HG03097 (cell line): ENCODE data around the gene LMNA.
"Not testable (repeated sequence)": the region's sequence is repeated elsewhere in the genome, so short reads cannot be mapped to it uniquely, and the experiment has no call there.

Source experiments
- ATAC-seq: cut with Tn5 transposase; IDR thresholded peaks from one replicate; pipeline ENCODE4 v1.9.1; 2021; ENCODE audit not compliant: unreplicated experiment, low FRiP score

The LMNA gene

DNA sequence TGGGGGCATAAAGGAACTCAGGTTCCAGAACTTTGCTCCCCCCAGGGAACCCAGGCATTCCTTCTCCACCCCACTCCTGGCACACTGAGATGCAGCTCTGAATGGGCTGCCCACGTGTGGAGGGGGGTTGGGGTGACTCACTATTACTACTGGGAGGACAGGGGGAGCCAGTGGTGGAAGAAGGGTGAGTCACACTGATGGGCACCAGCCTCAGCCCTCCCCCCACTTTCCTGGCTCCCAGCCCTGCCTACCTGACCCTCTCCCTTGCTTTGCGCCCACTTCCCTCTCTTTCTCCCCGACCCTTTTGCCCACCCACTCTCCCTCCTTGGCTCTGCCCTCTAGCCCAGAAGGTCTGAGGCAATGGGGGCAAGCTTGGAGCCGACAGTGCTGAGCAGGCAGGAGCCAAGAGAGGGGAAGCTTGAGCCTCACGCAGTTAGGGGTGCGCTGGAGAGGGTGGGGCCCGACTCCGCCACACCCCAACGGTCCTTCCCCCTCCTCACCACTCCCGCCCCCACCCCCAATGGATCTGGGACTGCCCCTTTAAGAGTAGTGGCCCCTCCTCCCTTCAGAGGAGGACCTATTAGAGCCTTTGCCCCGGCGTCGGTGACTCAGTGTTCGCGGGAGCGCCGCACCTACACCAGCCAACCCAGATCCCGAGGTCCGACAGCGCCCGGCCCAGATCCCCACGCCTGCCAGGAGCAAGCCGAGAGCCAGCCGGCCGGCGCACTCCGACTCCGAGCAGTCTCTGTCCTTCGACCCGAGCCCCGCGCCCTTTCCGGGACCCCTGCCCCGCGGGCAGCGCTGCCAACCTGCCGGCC is at the start of gene LMNA:
LMNA (plus strand) TSS at position 611 of the 818 bp plus-strand sequence. CDS start 208 bp downstream, outside the sequence.
- ATAC-seq = no peak

DNA sequence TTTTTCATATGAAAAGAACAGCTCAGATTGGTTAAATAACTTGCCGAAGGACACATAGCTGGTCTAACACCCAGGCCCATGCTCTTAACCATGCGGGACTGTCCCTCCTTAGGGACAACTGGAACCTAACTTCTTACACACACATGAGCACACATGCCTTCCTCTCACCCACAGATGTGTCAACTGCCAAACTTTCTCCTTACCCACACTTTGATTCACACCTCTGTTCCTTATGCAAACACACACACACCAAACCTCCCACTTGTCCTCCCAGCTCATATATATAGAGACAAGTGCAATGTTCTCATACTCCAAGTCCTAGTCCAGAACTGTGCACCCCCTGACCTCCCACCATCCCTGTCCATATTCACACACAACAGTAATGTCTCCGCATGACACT is 49.3 kb upstream of the LMNA start:
- no peak for ATAC-seq

DNA sequence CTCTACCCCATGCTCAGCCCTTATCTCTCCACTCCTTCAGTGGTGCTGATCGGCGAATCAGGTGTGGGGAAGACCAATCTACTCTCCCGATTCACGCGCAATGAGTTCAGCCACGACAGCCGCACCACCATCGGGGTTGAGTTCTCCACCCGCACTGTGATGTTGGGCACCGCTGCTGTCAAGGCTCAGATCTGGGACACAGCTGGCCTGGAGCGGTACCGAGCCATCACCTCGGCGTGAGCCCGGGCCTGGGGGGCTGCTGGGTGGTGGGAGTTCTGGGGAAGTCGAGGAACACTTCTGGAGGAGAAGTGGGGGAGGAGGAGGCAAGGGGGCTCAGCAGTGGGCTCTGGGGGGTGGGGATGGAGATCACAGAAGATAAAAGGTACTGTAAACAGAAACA is 48.6 kb upstream of the LMNA start:
- ATAC-seq = no peak

DNA sequence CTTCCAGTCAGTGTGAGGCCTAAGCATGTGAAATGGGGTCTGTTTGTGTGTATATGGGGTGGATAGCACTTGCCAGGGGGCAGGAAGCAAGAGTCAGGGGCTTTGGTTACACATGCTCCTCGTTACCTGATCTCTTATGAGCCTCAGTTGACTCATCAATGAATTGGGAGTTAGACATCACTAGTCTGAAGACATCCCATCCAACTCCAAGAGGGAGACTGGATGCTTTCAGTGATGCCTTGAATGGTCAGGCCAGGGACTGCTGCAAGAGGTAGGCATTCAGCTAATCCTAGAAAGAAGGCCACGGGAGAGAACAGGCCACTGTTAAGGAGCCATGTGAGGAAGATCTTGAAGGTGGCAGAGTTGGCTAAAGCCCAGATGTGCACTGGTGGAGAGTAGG is 47.2 kb upstream of the LMNA start:
- ATAC-seq = no peak

DNA sequence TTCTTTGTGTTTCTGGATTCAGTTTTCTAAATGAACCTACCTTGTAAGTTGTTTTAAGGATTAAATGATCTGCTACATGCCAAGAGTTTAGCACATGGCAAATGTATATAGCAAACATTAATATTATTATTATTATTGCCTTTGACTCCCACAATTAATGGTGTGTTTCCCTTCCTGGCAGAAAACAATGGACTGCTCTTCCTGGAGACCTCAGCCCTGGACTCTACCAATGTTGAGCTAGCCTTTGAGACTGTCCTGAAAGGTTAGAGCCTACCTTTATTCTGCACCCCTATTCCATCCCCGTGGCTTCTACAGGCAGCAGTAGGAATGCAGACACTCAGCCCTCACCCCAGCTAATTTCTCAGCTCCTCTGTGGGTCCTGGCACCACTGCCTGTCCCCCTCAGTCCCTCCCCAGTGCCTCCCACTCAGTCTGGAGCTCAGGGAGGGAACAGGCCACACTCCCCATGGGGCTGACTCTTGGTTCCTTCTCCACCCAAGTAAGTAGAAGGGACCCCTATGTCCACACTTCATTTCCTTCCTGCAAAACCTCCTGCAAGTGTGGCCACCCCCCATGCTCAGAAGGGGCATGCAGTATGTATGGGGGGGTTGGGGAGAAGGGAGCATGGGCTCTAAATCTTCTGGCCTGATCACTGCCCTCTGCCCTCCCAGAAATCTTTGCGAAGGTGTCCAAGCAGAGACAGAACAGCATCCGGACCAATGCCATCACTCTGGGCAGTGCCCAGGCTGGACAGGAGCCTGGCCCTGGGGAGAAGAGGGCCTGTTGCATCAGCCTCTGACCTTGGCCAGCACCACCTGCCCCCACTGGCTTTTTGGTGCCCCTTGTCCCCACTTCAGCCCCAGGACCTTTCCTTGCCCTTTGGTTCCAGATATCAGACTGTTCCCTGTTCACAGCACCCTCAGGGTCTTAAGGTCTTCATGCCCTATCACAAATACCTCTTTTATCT is 44.7 kb upstream of the LMNA start:
- ATAC-seq = no peak

DNA sequence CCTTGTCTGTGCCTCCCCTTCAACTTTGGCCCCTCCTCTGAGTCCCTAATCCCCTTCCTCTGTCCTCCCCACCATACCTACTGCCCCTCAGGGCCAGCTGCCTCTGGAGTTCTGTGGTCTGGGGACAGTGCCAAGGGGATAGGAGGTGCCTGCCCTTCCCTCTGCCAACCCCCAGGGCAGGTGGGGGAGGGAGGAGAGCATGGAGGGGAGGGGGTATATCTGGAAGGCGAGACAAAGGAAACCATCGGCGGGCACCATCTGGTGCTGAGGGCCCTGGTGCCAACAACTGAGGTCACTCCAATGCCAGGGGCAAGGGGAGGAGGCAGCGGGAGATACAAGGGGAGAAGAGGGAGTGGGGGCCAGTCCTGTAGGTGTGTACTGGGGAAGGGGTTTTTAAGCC is 44.0 kb upstream of the LMNA start:
- no peak for ATAC-seq

DNA sequence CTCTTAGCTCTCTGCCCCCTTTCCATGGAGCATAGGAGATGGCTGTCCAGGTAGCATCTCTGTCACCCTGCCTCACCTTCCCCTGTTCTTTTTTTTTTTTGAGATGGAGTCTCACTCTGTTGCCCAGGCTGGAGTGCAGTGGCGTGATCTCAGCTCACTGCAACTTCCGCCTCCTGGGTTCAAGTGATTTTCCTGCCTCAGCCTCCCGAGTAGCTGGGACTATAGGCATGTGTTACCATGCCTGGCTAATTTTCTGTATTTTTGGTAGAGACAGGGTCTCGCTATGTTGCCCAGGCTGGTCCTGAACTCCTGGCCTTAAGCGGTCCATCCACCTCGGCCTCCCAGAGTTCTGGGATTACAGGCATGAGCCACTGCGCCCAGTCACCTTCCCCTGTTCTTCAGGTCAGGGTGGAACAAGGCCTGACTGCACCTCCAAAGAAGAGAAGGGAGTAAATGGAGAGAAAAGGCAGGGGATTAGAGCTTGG is 43.1 kb upstream of the LMNA start:
- not testable (repeated sequence) for ATAC-seq

DNA sequence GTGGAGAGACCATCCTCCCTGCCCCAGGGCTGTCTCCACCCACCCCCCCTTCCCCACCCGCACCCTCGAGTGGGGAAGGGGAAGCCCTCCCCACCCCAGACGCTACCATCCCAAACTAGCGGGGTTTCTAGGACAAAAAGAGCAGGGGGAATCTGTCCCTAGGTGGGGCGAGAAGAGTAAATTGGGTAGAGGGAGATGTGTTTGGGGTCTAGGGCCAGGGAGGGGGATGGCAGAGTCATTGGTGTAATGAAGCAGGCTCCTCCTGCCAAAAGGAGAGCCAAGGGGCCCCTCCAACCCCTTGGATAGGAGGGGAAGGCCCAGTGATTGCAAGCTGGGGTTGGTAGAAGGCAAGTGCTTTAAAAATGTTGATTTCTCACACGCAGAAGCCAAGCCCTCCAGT is 42.3 kb upstream of the LMNA start:
- no peak for ATAC-seq

DNA sequence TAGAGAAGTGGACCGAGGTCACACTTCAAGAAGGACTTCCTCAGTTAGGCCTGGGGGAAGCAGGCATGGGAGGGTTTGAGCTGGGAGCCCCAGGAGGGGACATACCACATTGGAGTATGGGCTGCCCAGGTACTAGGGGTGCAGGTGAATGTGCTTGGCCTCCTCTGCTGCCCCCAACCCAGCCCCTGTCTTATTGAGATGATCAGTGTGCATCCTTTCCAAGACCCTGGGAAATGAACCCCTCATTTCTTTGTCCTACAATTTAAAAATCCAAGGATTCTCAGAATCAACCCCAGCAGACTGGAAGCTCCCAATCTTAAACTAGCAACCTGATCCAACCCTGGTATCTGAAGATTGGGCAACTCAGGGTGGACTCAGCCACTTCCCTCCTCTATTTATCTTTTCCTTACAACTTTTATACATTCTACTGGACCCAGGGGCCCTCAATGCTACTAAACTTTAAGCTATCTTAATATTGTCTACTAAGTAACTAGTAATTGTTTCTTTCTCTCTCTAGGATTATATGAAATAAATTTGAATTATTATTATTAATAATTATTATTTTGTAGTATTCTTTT is 41.3 kb upstream of the LMNA start:
- no peak for ATAC-seq

DNA sequence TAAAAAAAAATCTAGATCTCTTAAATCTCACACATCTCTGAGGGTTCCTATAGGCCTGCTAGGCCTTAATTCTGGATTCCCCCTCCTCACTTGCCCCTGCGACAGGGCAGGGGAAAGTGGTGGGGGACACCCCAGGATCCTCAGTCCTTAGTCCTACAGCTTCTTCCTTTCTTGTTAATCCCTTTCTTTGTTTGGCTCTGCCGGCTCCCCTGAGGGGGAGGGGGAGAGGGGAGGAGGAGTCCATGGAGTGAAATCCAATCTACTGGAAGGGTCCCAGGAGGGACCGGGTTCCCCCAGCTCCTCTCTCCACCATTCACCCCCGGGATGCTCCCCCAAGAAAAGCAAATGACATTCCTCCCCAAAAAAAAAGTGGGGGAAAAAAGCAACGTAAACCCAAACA is 40.8 kb upstream of the LMNA start:
- ATAC-seq = no peak

DNA sequence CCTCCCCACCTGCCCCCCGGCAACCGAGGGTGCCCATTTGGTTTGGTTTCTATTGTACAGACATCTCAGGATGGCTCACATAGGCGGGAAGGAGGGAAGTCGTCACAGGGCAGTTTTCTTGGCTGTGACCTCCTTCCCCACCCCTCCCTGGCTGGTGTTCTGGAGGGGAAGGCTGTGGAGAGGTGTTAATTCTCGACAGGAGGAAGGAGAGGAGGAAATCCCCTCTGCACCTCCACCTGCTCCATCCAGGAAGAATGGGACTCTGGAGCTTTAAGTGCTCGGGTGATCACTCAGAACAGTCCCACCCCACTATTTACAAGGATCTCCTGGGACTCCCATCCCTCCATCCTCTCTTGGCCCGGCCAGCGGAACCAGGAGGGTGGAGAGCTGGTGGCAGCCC is 39.9 kb upstream of the LMNA start:
- no peak for ATAC-seq

DNA sequence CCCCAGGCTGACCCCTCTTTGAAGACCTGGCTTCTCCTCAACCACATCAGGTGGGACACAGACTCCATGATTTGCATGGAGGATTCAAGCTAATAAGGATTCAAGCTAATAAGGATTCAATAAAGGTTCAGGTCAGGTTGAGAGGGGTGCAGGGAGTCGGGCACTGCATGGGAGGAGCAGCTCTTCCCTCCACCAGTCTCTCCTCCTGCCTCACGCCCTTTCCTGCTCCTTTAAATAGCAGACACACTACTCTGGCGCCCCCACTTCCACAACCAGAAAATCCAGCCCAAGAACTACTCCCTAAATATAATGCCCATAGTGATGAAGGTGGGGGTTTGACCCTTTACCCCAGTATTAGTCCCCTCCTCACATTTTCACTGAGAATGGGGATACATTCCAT is 39.3 kb upstream of the LMNA start:
- no peak for ATAC-seq

DNA sequence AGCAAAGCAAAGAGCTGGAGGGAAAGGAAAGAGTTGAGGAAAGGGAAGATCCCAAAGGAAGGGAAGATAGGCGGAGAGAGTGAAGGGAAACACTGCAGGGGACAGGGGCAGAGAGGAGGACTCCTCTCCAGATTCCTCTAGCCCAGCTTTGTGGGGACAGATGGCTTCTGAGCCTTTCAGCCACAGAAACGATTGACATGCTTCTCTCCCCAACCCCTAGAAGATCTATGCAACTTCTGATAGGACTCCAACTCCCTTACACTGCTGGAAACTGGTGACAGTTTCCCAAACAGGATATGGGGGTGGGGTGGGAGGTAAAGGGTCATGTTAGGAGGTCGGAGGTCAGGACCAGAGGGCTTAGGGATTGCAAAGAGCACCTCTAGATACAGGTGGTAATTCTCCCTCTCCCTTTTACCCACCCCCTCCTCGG is 38.7 kb upstream of the LMNA start:
- no peak for ATAC-seq

DNA sequence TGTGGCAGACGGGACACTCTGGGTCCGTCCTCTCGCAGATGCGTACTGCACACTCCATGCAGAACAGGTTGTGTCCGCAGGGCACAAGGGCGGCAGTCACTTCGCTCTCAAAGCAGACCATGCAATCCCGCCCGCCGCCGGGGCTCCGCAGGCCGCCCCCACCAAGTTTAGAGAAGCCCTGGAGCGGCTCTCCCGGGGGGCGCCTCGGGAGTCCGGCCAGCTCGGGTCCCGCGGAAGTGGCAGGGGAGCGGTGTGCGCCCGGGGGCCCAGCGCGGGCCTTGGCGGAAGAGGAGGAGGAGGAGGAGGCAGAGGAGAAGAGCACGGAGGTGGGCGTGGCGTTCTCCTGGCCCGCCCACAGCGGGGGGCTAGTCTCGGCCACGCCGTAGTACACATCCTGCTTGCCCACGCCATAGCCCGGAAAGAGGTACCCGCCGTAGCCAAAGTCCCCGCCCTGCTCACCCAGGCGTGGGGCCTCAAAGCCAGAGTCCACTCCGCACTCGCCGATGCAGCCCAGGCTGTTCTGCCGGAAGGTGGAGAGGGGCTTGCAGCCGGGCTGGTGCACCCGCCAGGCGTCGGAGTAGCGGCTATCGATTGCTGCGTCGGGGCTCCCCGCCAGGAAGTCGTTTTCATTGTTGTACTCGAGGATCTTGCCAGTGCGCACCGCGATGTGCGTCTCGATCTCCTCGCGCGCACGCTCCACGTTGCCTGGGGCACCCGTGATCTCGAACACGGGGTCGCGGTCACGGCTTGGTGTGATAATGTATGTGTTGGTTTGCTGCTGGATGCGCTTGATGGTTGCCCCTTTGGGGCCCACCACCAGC is 37.7 kb upstream of the LMNA start:
- ATAC-seq = no peak

DNA sequence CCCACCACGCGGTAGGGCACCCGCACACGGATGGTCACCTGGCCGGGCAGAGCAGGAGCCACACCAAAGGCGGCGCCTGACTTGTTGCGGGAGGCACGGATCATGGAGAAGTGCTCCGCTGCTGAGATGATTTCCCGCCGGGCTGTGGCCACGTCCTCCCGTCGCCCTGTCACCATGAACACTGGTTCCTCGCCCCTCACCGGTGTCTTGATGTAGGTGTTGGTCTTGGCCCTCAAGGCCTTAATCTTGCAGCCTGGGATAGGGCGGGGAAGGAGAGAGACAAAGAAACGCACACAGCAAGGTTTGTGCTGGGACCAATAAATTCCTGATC is 37.1 kb upstream of the LMNA start:
- no peak for ATAC-seq

DNA sequence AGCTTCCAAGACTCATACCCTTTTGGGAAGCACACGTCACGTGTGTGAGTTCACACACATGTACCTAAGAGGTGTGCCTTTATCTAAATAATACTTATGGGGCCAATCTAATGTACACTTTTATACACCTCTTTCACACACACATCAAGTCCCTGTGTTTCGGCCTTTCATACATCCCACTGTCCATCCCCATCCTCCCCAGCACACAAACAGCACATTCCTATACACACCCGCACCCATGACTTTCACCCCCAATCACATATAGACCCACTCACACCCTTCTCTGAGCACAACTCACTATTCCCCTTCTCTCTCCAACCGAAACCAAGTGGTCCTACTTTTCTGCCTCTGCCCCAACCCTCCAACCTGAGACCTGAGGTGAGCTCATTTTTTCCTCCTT is 35.8 kb upstream of the LMNA start:
- ATAC-seq = no peak

DNA sequence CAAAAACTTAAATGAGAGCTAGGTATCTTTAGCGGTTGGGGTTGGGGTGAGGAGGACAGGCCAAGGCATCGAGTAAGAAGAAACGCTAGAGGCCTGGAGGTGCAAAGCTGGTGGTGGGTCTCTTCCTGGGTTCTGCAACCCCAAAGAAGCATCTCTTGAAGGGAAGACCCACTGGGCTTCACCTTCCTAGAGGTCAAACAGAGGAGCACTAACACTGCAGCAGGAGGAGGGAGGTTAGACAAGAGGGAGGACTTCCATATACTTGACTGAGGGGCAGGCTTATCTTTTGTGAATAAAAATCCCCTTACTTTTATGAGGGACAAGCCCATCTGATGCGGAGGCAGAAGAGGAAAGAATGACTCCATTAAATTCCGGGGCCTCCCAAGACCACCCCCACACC is 34.7 kb upstream of the LMNA start:
- no peak for ATAC-seq

DNA sequence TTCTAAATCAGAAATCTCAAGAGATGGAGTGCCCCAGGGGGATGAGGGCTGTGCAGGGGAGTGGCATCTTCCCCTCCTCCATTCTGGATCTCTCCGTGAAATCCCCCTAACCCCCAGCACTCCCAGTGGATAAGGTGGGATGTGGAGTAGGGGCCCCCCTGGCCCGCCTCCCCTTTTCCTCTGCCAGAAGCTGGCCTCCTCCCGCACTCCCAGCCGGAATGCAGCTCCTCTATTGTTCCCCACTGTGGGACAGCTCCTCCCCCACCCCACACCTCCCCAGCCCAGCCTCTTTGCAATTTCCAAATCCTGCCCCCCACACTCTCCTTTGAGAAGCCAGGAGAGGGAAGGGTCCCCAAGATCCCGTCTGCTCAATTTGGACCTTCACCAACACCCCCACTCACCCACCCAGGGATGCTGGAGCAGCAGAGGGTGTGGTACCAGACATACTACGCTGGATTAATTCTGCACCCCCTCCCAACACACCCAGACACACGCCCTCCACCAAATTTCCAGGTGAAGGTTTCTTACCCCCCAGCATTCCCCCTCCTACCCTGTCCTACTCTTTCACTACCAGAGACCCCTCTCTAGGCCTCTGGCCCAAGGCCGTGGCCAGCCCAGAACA is 34.2 kb upstream of the LMNA start:
- ATAC-seq = no peak

DNA sequence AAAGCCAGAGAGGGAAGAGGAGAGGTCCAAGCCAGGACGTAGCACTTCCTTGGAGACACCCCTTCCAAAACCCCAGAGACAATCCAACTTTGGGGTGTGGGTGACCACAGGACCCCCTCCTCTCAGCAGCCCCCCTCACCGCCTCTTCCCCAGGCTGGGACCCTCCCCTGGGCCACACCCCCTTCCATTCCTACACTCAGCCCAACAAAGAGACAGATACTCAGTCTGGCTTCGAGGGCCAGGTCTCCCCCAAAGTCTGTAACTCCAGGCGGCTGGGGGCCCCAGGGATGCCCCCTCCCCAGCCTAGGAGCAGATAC is 33.7 kb upstream of the LMNA start:
- ATAC-seq = no peak
